NCI-H345 (cell line): Measurements from ENCODE around the gene TNS1.
A peak's percentile ranks its signal among the peaks of the same experiment; 100 is the strongest.
"Not testable (repeated sequence)": the region's sequence is repeated elsewhere in the genome, so short reads cannot be mapped to it uniquely, and the experiment has no call there.

Experiments used
- DNase-seq: peaks from one replicate; lab custom pipeline; 2025; lab: John Stamatoyannopoulos, UW

The TNS1 gene

DNA sequence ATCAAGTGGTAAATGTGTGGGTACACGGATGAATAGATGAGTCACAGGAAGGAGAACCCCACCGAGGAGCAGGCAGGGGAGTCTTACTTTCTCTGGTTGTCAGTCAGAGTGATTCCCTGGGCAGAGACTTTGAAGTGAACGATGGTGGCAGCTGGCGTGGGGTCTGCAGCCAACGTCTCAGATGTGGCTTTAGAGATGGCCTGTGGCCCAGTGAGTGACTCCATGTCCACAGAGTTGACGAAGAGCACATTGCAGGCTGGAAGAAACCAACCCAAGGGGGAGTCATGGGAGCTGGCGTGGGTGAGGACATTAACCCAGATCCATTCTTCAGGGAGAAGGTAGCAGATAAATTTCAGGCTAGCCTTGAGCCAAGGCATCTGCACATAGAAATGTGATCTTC is 193.1 kb downstream of the TNS1 start:
- no peak for DNase-seq

DNA sequence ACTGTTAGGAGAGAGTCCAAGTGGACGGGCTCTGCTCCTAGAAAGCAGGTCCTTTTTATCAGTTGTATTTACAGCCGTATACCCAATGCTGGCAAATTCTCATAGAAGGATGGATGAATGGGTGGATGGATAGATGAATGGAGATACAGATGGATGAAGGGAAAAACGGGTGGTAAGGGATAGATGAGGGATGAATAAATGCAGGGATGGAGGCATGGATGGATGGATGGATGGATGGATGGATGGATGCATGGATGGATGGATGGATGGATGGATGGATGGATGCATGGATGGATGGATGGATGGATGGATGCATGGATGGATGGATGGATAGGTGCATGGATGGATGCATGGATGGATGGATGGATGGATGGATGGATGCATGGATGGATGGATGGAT is 193.8 kb downstream of the TNS1 start:
- DNase-seq = not testable (repeated sequence)

DNA sequence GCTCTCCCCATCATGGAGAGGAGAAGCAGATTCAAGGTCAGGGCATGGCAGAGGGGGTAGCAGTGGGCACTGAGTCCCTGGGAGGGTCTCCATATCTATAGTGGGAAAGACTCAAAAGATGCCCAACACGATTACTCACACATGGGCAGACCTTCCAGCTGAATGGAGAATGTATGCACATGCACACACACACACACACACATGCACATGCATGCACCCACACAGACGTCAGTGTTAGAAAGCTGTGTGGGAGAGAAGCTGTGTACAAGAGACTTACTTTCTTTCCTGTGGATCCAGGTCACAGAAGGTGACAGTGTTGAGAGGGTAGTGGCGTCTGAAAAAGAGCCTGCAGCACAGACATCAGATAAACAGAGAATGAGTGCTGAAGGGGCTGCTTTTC is 194.5 kb downstream of the TNS1 start:
- no peak for DNase-seq

DNA sequence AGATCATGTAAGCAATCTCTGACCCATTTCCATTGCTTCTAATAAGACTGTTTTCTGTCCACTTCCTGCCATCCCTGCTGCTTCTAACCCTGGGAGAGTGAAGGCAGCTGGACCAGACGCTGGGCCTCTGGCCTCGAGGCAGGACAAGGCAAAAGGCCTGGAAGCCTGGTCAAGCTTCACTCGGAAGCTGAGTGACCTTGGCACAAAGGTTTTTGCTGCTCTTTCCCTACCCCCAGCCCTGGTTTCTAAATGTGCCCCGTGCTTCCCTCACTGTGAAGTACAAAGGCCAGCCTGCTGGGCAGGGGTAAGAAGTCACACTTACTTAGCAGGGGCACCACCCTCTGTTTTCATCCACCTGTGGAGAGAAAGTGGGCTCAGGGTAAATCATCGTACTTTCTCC is 195.0 kb downstream of the TNS1 start:
- DNase-seq = no peak

DNA sequence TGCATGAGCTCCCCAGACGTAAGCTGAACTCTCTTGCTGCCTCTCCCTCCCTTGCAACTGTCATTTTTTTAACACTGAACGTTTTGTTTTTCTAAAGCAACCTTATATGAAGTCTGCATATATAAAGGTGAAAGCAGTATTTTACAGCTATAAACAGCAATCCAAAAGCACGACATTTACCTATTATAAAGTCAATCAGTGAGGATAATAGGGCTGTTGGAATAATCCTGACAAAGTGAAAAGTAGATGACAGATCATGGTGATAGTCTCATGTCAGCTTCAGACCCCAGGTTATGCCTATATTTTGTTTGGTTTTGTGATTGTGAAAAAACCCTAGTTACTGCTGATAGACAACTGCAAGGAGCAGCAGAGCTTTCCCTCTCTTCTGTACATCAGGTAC is 195.8 kb downstream of the TNS1 start:
- DNase-seq = no peak

DNA sequence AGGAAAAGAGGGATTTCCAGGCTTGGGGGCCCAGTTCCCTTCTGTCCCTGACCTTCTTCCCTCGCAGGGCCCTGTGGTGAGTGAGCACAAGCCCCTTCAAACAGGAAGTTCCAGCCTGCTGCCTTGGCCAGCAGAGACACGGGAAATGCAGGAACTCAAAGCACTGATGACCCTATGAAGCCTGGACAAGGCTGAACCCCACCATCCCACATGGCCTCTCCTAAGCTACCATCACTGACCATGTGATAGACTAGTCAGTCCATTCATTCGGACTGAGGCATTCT is 196.4 kb downstream of the TNS1 start:
- no peak for DNase-seq

DNA sequence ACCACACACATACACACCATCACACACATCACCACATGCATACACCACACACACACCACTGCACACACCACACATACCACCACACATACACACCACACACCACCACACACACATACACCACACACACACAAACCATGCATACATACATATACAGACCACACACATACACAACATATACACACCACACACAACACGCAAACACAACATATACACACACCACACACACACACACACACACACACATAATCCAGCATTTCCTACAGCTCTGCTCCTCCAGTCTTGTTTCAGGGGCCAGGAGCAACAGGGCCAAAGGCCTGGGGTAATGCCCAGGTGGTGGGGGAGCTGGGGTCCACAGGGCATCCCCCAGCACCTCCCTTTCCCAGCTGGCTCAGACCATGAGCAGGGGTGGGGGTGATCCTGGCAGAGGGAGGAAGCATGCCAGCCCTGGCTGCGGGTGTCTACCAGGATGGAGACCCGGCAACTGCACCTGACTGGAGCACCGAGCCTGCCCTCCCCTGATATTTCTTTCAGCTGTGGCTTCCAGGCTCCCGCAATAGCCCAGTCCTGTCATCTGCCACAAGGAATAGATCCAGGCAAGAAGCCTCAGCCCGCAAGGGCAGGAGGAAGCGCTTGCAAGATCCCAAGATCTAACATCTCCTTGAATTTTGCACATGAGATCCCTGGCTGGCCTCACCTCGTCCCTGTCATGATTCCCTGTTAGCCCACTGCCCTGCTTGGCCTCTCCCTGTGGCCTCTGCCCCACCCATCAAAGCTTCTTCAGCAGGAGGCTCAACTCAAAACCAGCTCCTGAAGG is 196.9 kb downstream of the TNS1 start:
- DNase-seq = no peak

DNA sequence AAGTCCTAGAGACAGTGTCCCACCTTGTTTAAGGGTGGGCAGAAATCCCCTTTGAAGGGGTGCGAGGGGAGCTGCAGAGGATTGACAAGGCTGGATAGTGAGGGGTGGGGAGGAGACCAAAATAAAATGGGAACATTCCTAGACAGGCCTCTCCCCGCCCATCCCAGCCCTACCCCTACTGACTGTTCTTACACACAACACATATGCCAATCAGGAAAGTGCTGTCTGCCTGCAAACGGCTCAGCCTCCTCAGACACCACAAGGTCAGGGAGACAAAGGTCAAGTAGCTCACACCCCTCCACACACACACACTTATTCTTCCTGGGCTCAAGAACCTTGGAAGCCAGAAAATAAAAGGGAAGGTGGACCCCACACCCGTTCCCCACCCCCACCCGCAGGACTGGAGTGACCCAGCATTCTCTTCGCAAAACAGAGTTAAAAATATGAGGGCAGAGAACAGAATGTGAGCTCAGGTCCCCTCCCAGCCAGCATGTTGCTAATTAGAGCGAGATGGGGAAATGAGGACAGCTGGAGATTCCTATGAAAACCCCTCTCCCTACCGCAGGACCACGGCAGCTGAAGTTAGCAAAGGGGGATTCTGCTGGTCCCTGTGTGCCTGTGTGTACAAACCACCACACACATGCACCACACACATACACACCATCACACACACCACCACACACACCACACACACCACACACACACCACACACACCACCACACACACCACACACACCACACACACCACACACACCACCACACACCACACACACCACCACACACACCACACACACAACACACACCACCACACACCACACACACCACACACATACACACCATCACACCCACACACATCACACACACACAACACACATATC is 197.8 kb downstream of the TNS1 start:
- DNase-seq = no peak

DNA sequence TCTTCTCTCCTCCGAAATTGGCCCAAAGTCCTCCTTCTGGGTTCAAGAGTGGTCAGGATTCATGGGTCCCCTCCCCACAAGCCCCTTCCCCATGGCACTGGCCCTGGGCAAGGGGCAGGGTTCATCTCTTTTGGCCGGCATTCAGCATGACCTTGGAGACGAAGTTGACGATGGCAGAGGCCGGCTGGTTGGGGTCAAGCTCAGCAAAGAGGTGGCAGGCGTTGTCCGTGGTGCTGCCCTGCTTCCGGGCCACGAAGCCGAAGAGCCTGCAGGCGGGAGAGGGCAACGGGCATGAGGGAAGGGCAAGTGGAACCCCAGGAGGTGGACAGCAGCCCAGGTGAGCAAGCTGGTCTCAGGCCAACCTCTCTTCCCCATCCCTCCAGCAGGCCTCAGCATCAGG is 198.5 kb downstream of the TNS1 start:
- DNase-seq = no peak

DNA sequence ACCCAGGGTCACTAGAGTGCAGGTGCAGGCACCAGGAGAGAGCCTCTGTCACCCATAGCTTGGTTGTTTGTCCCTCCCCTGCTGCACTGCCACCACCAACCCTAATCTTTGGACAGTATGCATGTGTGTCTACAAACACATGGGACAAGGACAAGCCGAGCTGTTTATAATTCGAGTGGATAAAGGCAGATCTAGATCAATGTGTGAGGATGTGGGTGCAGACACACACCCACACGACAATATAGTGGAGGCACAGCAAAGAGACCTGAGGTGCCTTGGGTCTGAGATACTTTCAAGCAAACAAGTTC is 199.2 kb downstream of the TNS1 start:
- DNase-seq = no peak

DNA sequence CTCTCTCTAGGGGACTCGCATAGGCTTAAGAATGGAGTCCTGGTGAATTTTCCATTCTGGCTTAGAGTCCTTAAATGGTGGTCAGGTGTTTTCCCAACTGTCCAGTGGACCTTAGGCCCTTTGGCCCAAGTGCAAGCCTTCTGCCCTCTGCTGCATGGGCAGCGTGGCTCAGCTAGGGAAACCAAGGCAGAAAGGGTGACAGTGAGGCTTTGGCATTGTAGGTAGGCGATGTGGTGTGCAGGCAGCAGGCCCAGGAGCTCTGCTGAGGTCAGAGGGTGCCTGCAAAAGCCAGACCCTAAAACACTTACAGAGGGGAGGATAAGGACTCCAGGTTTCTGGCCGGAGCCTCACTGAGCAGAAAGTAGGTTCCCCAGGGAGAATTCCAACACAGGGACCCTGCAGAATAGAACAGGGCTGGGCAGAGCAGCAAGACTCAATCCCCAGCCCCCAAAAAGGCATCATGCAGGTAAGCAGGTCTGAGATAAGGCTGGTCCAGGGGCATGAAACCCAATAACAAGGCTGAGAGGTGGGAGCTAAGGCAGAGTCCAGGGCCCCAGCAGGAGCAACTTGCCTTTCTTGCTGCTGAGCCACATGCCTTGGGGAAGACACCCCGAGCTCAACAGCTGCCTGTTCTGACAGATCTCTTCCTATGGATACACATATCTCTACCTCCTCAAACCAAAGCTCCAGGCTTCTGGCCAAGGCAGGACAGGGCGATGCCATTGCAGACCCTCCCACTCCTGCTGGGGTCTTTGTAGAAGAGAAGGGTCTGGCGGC is 199.7 kb downstream of the TNS1 start:
- no peak for DNase-seq

DNA sequence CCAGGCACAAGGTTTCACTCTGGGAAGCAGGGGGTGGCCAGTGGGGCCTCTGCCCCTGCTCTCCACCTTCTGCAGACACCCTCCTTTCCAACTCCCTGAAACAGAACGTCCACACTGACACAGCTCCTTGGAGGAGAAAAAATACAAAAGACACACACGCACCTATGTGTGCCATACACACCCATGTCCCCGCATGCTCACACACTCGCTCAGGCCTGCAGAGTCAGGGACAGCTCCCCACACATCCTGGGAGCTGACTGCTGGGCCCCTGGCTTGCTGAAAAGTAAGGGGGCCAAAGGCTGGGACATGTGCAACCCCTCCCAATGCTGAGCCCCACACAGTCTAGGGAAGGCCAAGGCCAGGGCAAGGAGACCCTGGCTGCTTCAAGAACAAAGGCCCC is 200.5 kb downstream of the TNS1 start:
- DNase-seq = no peak

DNA sequence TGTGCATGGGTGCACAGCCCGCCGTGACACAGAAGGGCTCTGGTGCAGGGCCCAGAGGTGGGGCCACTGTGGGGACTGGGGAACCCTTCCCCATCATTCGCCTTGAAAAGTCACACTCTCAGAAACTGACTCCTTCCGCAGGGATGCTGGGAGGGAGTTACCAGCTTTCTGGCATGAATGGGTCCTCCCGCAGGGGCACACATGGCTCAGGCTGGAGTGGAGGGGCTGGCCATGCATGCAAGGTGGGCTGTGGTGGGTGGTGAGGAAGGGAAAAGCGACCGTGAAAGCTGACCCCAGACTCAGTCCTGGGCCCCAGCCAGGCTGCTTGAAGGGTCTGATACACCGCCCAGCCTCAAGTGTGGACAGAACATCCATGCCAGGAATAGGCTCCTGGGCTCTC is 201.1 kb downstream of the TNS1 start:
- DNase-seq = no peak

DNA sequence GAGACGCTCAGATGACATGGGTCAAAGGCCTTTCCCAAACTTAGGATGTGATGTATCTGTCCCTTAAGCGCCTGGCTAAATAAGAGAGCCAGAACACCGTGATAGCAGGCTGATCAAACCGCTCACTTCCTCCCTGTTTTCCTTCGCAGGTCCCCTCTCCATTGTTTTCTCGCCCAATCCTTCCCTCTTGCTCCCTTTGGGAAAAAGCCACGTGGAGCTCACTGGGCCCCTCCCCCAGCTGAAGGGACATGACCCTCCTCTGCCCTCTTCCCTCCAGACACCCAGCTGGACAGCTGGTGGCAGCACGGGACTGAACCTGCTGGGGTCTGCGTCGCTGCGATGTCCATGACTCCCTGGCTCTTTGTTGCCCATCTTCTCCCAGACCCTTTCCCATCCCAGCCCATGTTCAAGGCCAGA is 201.7 kb downstream of the TNS1 start:
- DNase-seq = no peak

DNA sequence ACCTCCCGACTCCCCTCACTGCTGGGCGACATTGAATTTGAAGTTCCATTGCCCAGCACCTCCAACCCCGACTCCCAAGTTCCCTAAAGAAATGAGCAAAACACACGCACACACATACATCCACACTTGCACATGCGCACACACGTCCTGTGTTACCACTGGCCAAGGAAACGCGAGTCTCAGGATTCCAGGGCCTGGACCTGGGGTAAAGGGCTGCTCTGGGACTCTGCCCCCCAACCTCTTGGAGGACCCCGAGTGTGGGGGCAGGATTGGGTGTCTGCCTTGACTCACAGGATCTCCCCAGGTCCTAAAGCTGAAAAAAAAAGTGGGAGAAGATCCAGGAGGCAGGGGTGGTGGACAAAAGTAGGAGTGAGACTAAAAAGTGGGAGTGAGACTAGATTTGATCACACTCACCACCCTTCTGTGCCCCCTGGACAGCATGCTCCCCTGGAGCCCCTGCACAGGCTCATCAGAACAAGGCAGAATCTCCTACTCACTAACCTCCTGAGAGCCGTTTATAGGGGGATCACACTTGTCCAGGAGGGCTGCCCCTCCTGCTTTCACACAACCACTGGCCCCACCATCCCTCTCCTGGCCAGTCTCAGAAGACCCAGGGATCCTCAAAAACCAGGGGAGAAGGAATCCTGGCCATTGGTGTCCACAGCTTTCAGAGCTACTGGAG is 202.2 kb downstream of the TNS1 start:
- DNase-seq = no peak

DNA sequence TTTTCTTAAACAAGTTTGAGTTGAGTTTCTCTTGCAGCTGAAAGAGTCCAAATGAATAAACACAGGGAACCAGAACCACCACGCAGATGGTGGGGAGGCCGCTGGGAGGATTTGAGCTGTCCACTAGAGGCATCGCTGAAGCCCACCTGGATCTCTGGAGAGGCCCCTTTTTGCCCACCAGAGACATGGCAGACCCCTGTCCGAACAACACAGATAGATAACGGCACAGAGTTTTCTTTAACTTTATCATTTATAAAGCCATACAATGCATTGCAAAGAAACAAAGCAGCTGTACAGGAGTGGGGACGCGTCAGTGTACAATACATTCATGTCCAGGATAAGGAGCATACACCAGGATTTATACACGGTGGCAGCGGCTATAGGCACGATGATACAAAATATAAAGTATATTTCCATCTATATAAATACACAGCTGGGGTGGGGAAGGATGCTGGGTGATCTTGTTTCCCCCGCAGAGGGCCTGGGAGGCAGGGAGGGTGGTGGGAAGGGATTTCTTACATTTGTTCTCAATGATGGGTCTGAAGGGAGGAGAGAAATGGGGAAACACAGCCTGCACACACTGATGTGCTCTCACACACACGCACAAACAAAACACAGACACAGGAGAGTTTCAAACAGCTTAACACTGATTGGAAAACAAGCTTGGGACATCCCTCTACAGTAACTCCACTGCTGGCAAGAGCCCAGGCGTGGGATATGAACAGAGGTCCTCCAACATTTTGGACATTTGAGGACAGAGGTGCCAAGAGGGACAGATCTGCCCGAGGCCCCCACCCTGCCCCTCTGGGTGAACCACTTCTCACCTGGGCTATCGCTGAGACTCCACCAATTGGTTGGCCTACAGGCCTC is 203.0 kb downstream of the TNS1 start:
- DNase-seq = no peak

DNA sequence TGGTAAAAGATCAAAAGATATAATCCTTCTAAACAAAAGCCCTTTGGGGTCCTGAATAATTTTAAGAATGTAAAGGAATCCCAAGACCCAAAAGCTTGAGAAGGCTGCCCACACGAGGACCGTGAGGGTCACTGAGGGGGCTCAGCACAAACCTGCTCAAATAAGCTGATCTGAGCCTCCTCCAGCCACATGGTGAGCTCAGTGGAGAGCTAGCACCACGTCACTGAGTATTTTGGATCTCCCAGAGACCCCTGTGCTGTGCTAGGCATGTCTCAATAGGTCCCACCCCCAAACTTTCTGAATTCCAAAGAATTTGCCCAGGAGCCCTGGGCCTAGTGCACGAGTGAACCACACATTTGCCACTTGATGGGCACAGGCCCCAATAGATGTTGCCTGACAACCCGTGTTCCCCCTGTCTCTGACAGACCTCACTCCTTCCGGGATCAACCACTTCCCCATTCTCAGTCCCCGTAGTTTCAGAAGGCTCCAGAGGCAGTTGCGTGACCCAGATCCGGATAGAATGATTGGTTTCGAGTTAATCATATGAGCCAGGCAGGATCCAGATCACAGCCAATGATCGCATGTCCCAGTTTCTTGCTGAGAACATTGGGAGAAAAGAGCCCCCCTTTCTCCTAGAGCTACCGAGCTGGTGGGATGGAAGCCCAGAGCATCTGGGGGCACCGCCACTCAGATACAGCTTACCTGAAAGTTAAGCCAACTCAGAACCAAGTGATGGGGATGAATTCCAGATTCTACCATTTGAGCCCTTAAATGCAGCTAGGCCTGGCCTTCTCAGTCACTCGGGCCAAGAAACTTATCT is 203.8 kb downstream of the TNS1 start:
- DNase-seq = no peak

DNA sequence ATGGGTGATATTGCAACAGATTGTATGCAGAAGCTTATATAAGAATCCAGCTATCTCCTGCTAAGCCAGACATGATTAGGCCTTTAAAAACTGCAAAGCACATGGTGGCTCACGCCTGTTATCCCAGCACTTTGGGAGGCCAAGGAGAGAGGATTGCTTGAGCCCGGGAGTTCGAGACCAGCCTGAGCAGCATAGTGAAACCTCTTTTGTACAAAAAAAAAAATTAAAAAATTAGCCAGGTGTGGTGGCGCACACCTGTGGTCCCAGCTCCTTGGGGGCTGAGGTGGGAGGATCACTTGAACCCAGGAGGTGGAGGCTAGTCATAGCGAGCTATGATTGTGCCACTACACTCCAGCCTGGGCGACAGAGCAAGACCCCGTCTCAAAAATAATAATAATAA is 204.6 kb downstream of the TNS1 start:
- DNase-seq = no peak

DNA sequence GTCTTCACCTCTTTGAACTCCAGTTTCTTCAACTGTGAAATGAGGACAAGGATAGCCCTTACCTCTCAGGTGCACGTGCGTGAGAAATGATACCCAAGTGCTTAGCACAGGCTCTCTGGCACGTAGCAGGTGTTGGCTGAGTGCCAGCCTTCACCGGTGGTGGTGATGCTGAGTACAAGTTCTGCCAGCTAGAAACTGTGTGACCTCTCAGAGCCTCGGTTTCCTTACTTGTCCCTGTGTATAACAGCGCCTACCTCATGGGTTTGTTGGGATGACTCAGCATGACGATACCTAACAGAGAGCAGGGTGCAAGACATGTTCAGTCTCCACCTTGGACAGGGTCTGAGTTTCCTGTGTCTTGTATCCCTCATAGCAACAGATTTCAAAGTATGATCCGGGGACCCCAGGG is 205.1 kb downstream of the TNS1 start:
- DNase-seq = peak; percentile 91

DNA sequence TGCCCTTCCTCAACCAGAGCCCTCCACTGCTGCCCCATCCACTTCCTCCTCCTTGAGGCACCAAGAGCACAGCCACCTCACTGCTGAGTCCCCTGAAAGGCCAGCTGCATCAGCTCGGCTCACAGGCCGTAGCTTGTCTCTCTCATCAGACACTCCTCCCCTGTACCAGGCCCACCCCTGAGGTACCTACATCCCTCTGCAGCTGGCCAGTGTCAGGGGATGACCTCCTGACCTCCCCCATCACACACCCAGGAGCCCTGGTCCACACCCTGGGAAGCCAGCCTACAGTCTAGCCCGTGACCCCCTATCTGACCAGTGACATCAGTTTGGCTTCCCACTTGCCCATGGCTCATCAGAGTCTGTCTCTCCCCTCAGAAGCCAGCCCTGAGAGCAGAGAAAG is 205.6 kb downstream of the TNS1 start:
- DNase-seq = no peak
